Tracheal epithelial cell (primary cell): ENCODE measurements around the gene JDP2. TPM values are rescaled to one million over a fixed set of nuclear protein-coding genes. Genes with fewer than 3 reads are reported as not detected.

Experiments
- total RNA-seq: library from RNA; depleted of rRNA; stranded (reverse); fragments of >200 nt; gene quantifications from 2 replicates; pipeline ENCODE4 v1.2.1, GENCODE V29; 2014

JDP2 gene
- 58.2 and 66.7 TPM in 2 replicates for total RNA-seq

GRCh38 chr14:75427482-75428229 is at the start of gene JDP2:
Gene JDP2, plus strand, starts transcription at chr14:75428022. Its CDS starts 9,899 bp downstream, at chr14:75437921.

GRCh38 chr14:75522224-75522982 is 94.6 kb downstream of the JDP2 start, which contains the start of gene BATF:
Gene BATF, plus strand, starts transcription at chr14:75522469. Its CDS starts 214 bp downstream, at chr14:75522683.

Other genes with a start within 250 kb of the JDP2 start
- 105 and 190 TPM in 2 replicates for gene FOS, start 149.2 kb upstream of the JDP2 start, total RNA-seq
- 0.24 and 10.0 TPM in 2 replicates for gene BATF, start 94.4 kb downstream of the JDP2 start, total RNA-seq
- 1.7 and 2.8 TPM in 2 replicates for gene FLVCR2, start 150.6 kb downstream of the JDP2 start, total RNA-seq
- 6.3 and 6.6 TPM in 2 replicates for gene ERG28, start 232.9 kb downstream of the JDP2 start, total RNA-seq
- gene TTLL5, start 233.2 kb downstream of the JDP2 start, total RNA-seq: 10.4 TPM in 2 replicates